H9 (cell line): ENCODE measurements around the gene KCNH2. TPM values are rescaled to one million over a fixed set of nuclear protein-coding genes. Genes with fewer than 3 reads are reported as not detected.

ENCODE experiments used
- DNase-seq: peaks from one replicate; pipeline ENCODE4 v3.0.0-alpha.2; 2017
- H2AFZ ChIP-seq: one replicate; pipeline ENCODE4 v1.6.1; 2013; ENCODE audit warnings: mild to moderate bottlenecking, low read length, control low read depth, moderate library complexity
- H2AK5ac ChIP-seq: 2 replicates; pipeline ENCODE4 v1.6.1; 2013; ENCODE audit warnings: low read length, control low read depth, mixed read lengths; ENCODE audit not compliant: insufficient read length
- H2BK120ac ChIP-seq: one replicate; pipeline ENCODE4 v1.6.1; 2013; ENCODE audit warnings: low read depth, mild to moderate bottlenecking, low read length, control low read depth, inconsistent platforms; ENCODE audit not compliant: poor library complexity, severe bottlenecking
- H2BK12ac ChIP-seq: 2 replicates; pipeline ENCODE4 v1.6.1; 2013; ENCODE audit warnings: low read length, control low read depth, mixed read lengths, low read depth; ENCODE audit not compliant: insufficient read length
- H2BK15ac ChIP-seq: 2 replicates; pipeline ENCODE4 v1.6.1; 2013; ENCODE audit warnings: low read depth, low read length, control low read depth
- H2BK20ac ChIP-seq: one replicate; pipeline ENCODE4 v1.6.1; 2013; ENCODE audit warnings: low read depth, mild to moderate bottlenecking, low read length, control low read depth, inconsistent platforms; ENCODE audit not compliant: poor library complexity, severe bottlenecking
- H2BK5ac ChIP-seq: 2 replicates; pipeline ENCODE4 v1.6.1; 2013; ENCODE audit warnings: low read length, control low read depth, mixed read lengths; ENCODE audit not compliant: insufficient read length
- H3K14ac ChIP-seq: 2 replicates; pipeline ENCODE4 v1.6.1; 2013; ENCODE audit warnings: low read length, control low read depth; ENCODE audit not compliant: insufficient read depth
- H3K18ac ChIP-seq: 2 replicates; pipeline ENCODE4 v1.6.1; 2013; ENCODE audit warnings: low read depth, mild to moderate bottlenecking, mixed read lengths, low read length, control low read depth; ENCODE audit not compliant: insufficient read length
- H3K23ac ChIP-seq: 2 replicates; pipeline ENCODE4 v1.6.1; 2013; ENCODE audit warnings: low read length, control low read depth, mixed read lengths, low read depth; ENCODE audit not compliant: insufficient read length
- H3K23me2 ChIP-seq: 2 replicates; pipeline ENCODE4 v1.6.1; 2013; ENCODE audit warnings: low read depth, mild to moderate bottlenecking, mixed read lengths, low read length, control low read depth; ENCODE audit not compliant: insufficient read length, poor library complexity, severe bottlenecking
- H3K27ac ChIP-seq: 2 replicates; pipeline ENCODE4 v1.5.1; 2013; ENCODE audit warnings: low read length, control low read depth, mixed read lengths, low read depth; ENCODE audit not compliant: insufficient read length
- H3K27me3 ChIP-seq: 2 replicates; pipeline ENCODE4 v1.6.1; 2013; ENCODE audit warnings: low read length, control low read depth, inconsistent platforms; ENCODE audit not compliant: insufficient read depth
- H3K4ac ChIP-seq: 2 replicates; pipeline ENCODE4 v1.6.1; 2013; ENCODE audit warnings: low read depth, mild to moderate bottlenecking, control low read depth, inconsistent platforms, low read length, moderate library complexity
- H3K4me1 ChIP-seq: 2 replicates; pipeline ENCODE4 v1.6.1; 2013; ENCODE audit warnings: low read length, control low read depth, inconsistent platforms; ENCODE audit not compliant: insufficient read depth
- H3K4me2 ChIP-seq: 2 replicates; pipeline ENCODE4 v1.6.1; 2013; ENCODE audit warnings: low read length, control low read depth, mixed read lengths; ENCODE audit not compliant: insufficient read length, insufficient read depth
- H3K56ac ChIP-seq: 2 replicates; pipeline ENCODE4 v1.6.1; 2013; ENCODE audit warnings: low read depth, mild to moderate bottlenecking, mixed read lengths, low read length, control low read depth; ENCODE audit not compliant: insufficient read length
- H3K79me1 ChIP-seq: 2 replicates; pipeline ENCODE4 v1.6.1; 2013; ENCODE audit warnings: low read depth, mild to moderate bottlenecking, moderate library complexity, low read length, control low read depth, inconsistent platforms; ENCODE audit not compliant: insufficient read depth, poor library complexity, severe bottlenecking
- H3K79me2 ChIP-seq: 2 replicates; pipeline ENCODE4 v1.6.1; 2013; ENCODE audit warnings: low read length, control low read depth, inconsistent platforms; ENCODE audit not compliant: insufficient read depth
- H3K9ac ChIP-seq: 2 replicates; pipeline ENCODE4 v1.6.1; 2013; ENCODE audit warnings: low read length, control low read depth, mixed read lengths; ENCODE audit not compliant: insufficient read length; ENCODE audit errors: extremely low read depth
- H3K9me3 ChIP-seq: one replicate; pipeline ENCODE4 v1.6.1; 2013; ENCODE audit warnings: low read depth, low read length, inconsistent platforms; ENCODE audit not compliant: control insufficient read depth
- H3T11ph ChIP-seq: one replicate; pipeline ENCODE4 v1.6.1; 2013; ENCODE audit warnings: mild to moderate bottlenecking, low read length, control low read depth, inconsistent platforms
- H4K20me1 ChIP-seq: one replicate; pipeline ENCODE4 v1.6.1; 2013; ENCODE audit not compliant: control insufficient read depth, insufficient read length, insufficient read depth
- H4K5ac ChIP-seq: 2 replicates; pipeline ENCODE4 v1.6.1; 2013; ENCODE audit warnings: low read depth, mild to moderate bottlenecking, mixed read lengths, low read length, control low read depth; ENCODE audit not compliant: insufficient read length
- H4K8ac ChIP-seq: replicated peaks from 2 replicates; pipeline ENCODE4 v1.6.1; 2013; ENCODE audit warnings: low read length, control low read depth, mixed read lengths, low read depth; ENCODE audit not compliant: insufficient read length
- H4K91ac ChIP-seq: 2 replicates; pipeline ENCODE4 v1.6.1; 2013; ENCODE audit warnings: low read depth, mild to moderate bottlenecking, moderate library complexity, mixed read lengths, low read length, control low read depth; ENCODE audit not compliant: insufficient read length
- H3K27ac Mint-ChIP-seq, 3 experiments: 2 replicates in 2 of 3; 3 replicates in 1 of 3; pipeline ENCODE4 v1.8.0; 2020 to 2021; ENCODE audit warnings: mixed read lengths in 3 of 3, mild to moderate bottlenecking in 1 of 3, moderate library complexity in 1 of 3
- H3K27me3 Mint-ChIP-seq: 2 replicates; pipeline ENCODE4 v1.8.0; 2021; ENCODE audit warnings: low read depth, mild to moderate bottlenecking, moderate library complexity, mixed read lengths
- H3K36me3 Mint-ChIP-seq, 3 experiments: 2 replicates in 2 of 3; 3 replicates in 1 of 3; pipeline ENCODE4 v1.8.0; 2020 to 2021; ENCODE audit warnings: low read depth in 3 of 3, mixed read lengths in 3 of 3; ENCODE audit not compliant: insufficient read depth in 1 of 3
- H3K4me1 Mint-ChIP-seq, 2 experiments: 2 replicates each; pipeline ENCODE4 v1.8.0; 2020; ENCODE audit warnings: mixed read lengths in 2 of 2
- H3K4me3 Mint-ChIP-seq, 2 experiments: 2 replicates in 1 of 2; 3 replicates in 1 of 2; pipeline ENCODE4 v1.8.0; 2020 to 2021; ENCODE audit warnings: mild to moderate bottlenecking in 2 of 2, mixed read lengths in 2 of 2, moderate library complexity in 1 of 2
- H3K9me3 Mint-ChIP-seq, 2 experiments: 2 replicates in 1 of 2; 3 replicates in 1 of 2; pipeline ENCODE4 v1.8.0; 2020; ENCODE audit warnings: mild to moderate bottlenecking in 2 of 2, mixed read lengths in 2 of 2, moderate library complexity in 1 of 2
- CTCF ChIP-seq: fragments of 200-600 bp; sonication (generic); conservative IDR thresholded peaks from 3 replicates; pipeline ENCODE4 v1.8.0; 2021; ENCODE audit warnings: antibody characterized with exemption, mild to moderate bottlenecking
- WGBS: extraction: QIAGEN DNeasy Blood & Tissue Kit; methylation state at CpG from one replicate; pipeline ENCODE4 v1.1.7; 2013; ENCODE audit warnings: missing lambda C conversion rate, low lambda C conversion rate, mixed read lengths; ENCODE audit not compliant: insufficient read length; ENCODE audit errors: extremely low coverage; 5-methylcytosine and 5-hydroxymethylcytosine counted together
- total RNA-seq: library from RNA; stranded (reverse); gene quantifications from 2 replicates; pipeline ENCODE4 v1.2.1, GENCODE V29; 2021

Gene KCNH2
- total RNA-seq, 1 experiment from 2014 or later: 4.5 TPM

GRCh38 chr7:150986556-150986955, 8.4 kb upstream of the KCNH2 start:
- Histone ChIP-seq H3K14ac (no peak overlapping the region), H2AK5ac (no peak overlapping the region), H3K79me1 (no peaks in the 10 kb centered on the region), H3K4ac (no peak overlapping the region), H3T11ph (no peak overlapping the region), H3K9me3 (no peaks in the 10 kb centered on the region), H4K8ac (no peak overlapping the region), H4K20me1 (no peaks in the 10 kb centered on the region), H2BK20ac (no peak overlapping the region), H3K56ac (no peak overlapping the region), H2BK120ac (no peak overlapping the region), H3K9ac (no peak overlapping the region), H3K18ac (no peak overlapping the region), H3K27me3 (no peaks in the 10 kb centered on the region; the same call in 1 of the 2 replicates), H3K23me2 (no peaks in the 10 kb centered on the region), H3K79me2 (no peaks in the 10 kb centered on the region), H4K91ac (no peak overlapping the region), H2BK5ac (no peak overlapping the region), H3K4me2 (no peak overlapping the region), H3K23ac (no peak overlapping the region), H2BK12ac (no peak overlapping the region), H3K4me1 (no peaks in the 10 kb centered on the region; the same call in none of the 2 replicates), H4K5ac (no peak overlapping the region), H2AFZ (no peak overlapping the region), H2BK15ac (no peak overlapping the region), H3K27ac (no peak overlapping the region)
- Mint-ChIP-seq H3K27ac (no peak overlapping the region), H3K4me3 (no peak overlapping the region), H3K36me3 (peaks cover 0 to 12% (median 5%) of the 10 kb centered on the region in 3 experiments; a peak in 4 of 7 replicates), H3K9me3 (peaks cover 9 to 15% of the 10 kb centered on the region in 2 experiments), H3K4me1 (peaks cover 8 to 21% of the 10 kb centered on the region in 2 experiments; a peak in 3 of 4 replicates), H3K27me3 (peaks cover 72% of the 10 kb centered on the region)
- TF ChIP-seq CTCF: no peak
- no CpG with 5 or more reads among the region's 5 CpGs for WGBS
- peak; percentile 30 for DNase-seq
